Measurements from ENCODE around the gene SLIT3. TPM values are rescaled to one million over a fixed set of nuclear protein-coding genes. Genes with fewer than 3 reads are reported as not detected.
A peak's percentile ranks its signal among the peaks of the same experiment; 100 is the strongest.

The SLIT3 gene
- total RNA-seq (2011; cell fraction: chromatin; rRNA removed; ENCODE audit: low replicate concordance), result not detected in 2 replicates
- not detected in 2 replicates for total RNA-seq (2011; cell fraction: nucleolus; rRNA removed)
- not detected in 2 replicates for total RNA-seq (2011; cell fraction: nucleoplasm; rRNA removed)
- total RNA-seq (2014; rRNA removed) (not detected in 2 replicates), total RNA-seq (2014; rRNA removed; fragmentation: Illumina TruSeq; extraction: Trizol) (not detected in 2 replicates), total RNA-seq (2015; rRNA removed; fragmentation: Illumina TruSeq; extraction: Trizol) (not detected in 2 replicates), total RNA-seq (2021) (0.04 and 0.13 TPM in 2 replicates), polyA plus RNA-seq (2011; rRNA removed) (0.01 TPM in 2 replicates), polyA plus RNA-seq (2014; fragmentation: Illumina TruSeq; extraction: Trizol) (not detected in 2 replicates), polyA plus RNA-seq (2014; fragmentation: Nextera tagmentation; extraction: Ambion mirVana) (not detected), polyA plus RNA-seq (2014; rRNA removed) (not detected in 2 replicates), polyA minus RNA-seq (2011; rRNA and poly(A)+ RNA removed) (not detected in 2 replicates), Bru-seq, nascent RNA (percentile 2 among the genes with signal in this experiment), BruChase-seq, experiment 1, labeled RNA remaining after a 2-hour chase (percentile 2 among the genes with signal in this experiment), BruChase-seq, experiment 2, labeled RNA remaining after a 6-hour chase (percentile 2 among the genes with signal in this experiment)
- 0.03 TPM in 1 of 2 replicates, not detected in the other for polyA plus RNA-seq (2011; cell fraction: cytosol; rRNA removed)
- polyA plus RNA-seq (2011; cell fraction: nucleus; rRNA removed), result 0.03 TPM in 1 of 2 replicates, not detected in the other
- polyA plus RNA-seq (2012), result 0.19 TPM in 1 of 2 replicates, not detected in the other
- not detected in 2 replicates for polyA minus RNA-seq (2011; cell fraction: cytosol; rRNA and poly(A)+ RNA removed)
- polyA minus RNA-seq (2011; cell fraction: nucleus; rRNA and poly(A)+ RNA removed), result not detected in 2 replicates
- long read RNA-seq, experiment 1, result 0 reads
- long read RNA-seq, experiment 2, result 0 reads
- long read RNA-seq, experiment 3, result 0 reads

GRCh38 chr5:169300468-169301385 lies at the start of gene SLIT3:
SLIT3 (minus strand) TSS chr5:169301139; CDS start chr5:169300709, 430 bp downstream.
- Histone ChIP-seq H3K4me2 (ENCODE audit: insufficient read depth, low read length) (no peak within 1 kb of the TSS), H3K9me1 (ENCODE audit: control insufficient read depth, insufficient read depth, low read length) (no peaks in the 10 kb centered on the region), H3K27me3 (ENCODE audit: control insufficient read depth in 2 of 2, insufficient read depth in 2 of 2, low read length in 2 of 2) (peaks cover 0 to 16% of the 10 kb centered on the region in 2 experiments; a peak in 3 of 5 replicates), H3K4me1 (replicated peaks in 1 of 2; ENCODE audit: control insufficient read depth in 2 of 2, insufficient read depth in 2 of 2, low read length in 2 of 2) (peaks cover 0 to 7% of the 10 kb centered on the region in 2 experiments; a peak in 1 of 5 replicates), H3K36me3 (ENCODE audit: control insufficient read depth, insufficient read depth, low read length) (no peaks in the 10 kb centered on the region), H3K4me3 (no peak within 1 kb of the TSS), H3K27ac (ENCODE audit: extremely low read depth, low read depth, low read length) (no peak within 1 kb of the TSS), H3K9ac (ENCODE audit: insufficient read depth in 1 of 2, low read depth in 2 of 2, low read length in 2 of 2) (no peak within 1 kb of the TSS), H3K9me3 (replicated peaks; ENCODE audit: control insufficient read depth, insufficient read depth, low read depth, low read length) (no peaks in the 10 kb centered on the region), H4K20me1 (replicated peaks; ENCODE audit: control insufficient read depth, insufficient read depth, low read length) (no peaks in the 10 kb centered on the region; the same call in none of the 2 replicates), H2AFZ (ENCODE audit: low read depth, low read length) (no peak within 1 kb of the TSS), H3K79me2 (ENCODE audit: control insufficient read depth, insufficient read depth, low read length) (no peaks in the 10 kb centered on the region)
- POLR2A ChIA-PET, result no interaction called here
- CTCF ChIA-PET (ENCODE audit: low intra/inter-chr PET ratio), result no interaction called here
- BruUV-seq (replicated peaks), result no TSS peak
- DNase-seq (ENCODE audit: extremely low read depth in 1 of 4, low spot score in 3 of 4) (peak in 3 of 4 experiments; percentile 12 to 39 (median 38)), ATAC-seq (no peak; the same call in none of the 3 replicates), FAIRE-seq (no peak)
- intact Hi-C loops (cut with micrococcal nuclease) (no loop called here), in situ Hi-C loops (cut with MboI) (loop anchor here (10.0 kb wide), 1 partner anchor 316 kb away; no protein-coding TSS in a partner anchor)
- WGBS (ENCODE audit: insufficient coverage, low coverage, missing lambda C conversion rate), result 16% methylated on average over 27 of the region's 101 CpGs
- TF ChIP-seq SMAD1 (IDR thresholded peaks at IDR 0.05; ENCODE audit: low read depth, low read length, partially characterized antibody) (no peak), SAFB (IDR thresholded peaks at IDR 0.05; ENCODE audit: borderline replicate concordance, low read depth, low read length) (no peak), OTX1 (CRISPR knock-in tag; IDR thresholded peaks at IDR 0.05) (no peak), SIN3B (IDR thresholded peaks at IDR 0.05; ENCODE audit: low read depth) (no peak), PATZ1 (CRISPR knock-in tag; IDR thresholded peaks at IDR 0.05; ENCODE audit: borderline replicate concordance) (no peak), ZNF57 (CRISPR knock-in tag; IDR thresholded peaks at IDR 0.05) (no peak), SOX6 (IDR thresholded peaks at IDR 0.05) (no peak), PHB (CRISPR knock-in tag; IDR thresholded peaks at IDR 0.05) (no peak), ZNF316 (IDR thresholded peaks at IDR 0.05) (no peak), ZBTB11 (CRISPR knock-in tag; IDR thresholded peaks at IDR 0.05) (no peak), RB1 (IDR thresholded peaks at IDR 0.05; ENCODE audit: low read depth) (no peak)
